ENCODE data around the gene ECM2.

GRCh38 chr9:92492781-92493401 is 42.9 kb downstream of the ECM2 start:
- TF ChIP-seq CTCF (IDR thresholded peaks at IDR 0.05) (no peak), POLR2AphosphoS5 (IDR thresholded peaks at IDR 0.05) (no peak), POLR2A (IDR thresholded peaks at IDR 0.05) (no peak)
